Inflammatory macrophage (primary cell): ENCODE measurements around the gene ZDHHC6.
A peak's percentile ranks its signal among the peaks of the same experiment; 100 is the strongest.
"Not testable (repeated sequence)": the region's sequence is repeated elsewhere in the genome, so short reads cannot be mapped to it uniquely, and the experiment has no call there.

Experiments
- DNase-seq, 2 donors: peaks; one replicate each; pipeline ENCODE4 v3.0.0-alpha.2; 2020 to 2022

ZDHHC6 gene

GRCh38 chr10:112389271-112389822 is 57.4 kb downstream of the ZDHHC6 start:
- DNase-seq = peak; percentile 95 to 98

GRCh38 chr10:112388548-112388947 is 58.2 kb downstream of the ZDHHC6 start:
- DNase-seq = no peak

- DNase-seq = not testable (repeated sequence)
Observed at GRCh38 chr10:112388056-112388455, 58.7 kb downstream of the ZDHHC6 start.

- no peak for DNase-seq
Observed at GRCh38 chr10:112385201-112385600, 61.5 kb downstream of the ZDHHC6 start.

GRCh38 chr10:112384141-112384540 is 62.6 kb downstream of the ZDHHC6 start:
- no peak for DNase-seq

GRCh38 chr10:112383325-112383724 is 63.4 kb downstream of the ZDHHC6 start:
- DNase-seq = peak in 1 of 2 donors; percentile 23

GRCh38 chr10:112382515-112383235 is 64.0 kb downstream of the ZDHHC6 start:
- DNase-seq = no peak
